ENCODE measurements around the gene ATP6V1F.

DNA sequence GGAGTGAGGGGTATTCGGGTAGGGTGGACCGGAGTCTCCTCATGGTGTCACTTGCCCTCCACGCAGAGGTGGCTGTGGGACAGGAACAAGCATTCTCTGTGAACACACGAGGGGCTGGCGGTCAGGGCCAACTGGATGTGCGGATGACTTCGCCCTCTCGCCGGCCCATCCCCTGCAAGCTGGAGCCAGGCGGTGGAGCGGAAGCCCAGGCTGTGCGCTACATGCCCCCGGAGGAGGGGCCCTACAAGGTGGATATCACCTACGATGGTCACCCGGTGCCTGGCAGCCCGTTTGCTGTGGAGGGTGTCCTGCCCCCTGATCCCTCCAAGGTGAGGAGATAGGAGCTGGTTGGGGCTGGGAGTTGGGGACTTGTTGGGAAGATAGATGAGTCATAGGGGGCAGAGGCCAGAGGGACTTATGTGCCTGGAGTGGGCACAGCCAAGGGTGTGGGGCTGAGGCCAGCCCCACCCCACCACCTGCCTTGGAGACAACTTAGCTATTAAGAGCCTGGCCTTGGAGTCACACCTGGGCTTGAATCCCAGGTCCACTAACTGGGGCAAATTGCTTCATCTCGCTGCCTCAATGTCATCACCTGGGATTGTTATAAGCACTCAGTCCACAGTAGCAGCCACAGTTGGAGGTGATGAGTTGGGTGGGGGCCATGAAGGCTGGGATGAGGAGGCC, 18.6 kb upstream of the ATP6V1F start:
- TF ChIP-seq, protein P1, sequence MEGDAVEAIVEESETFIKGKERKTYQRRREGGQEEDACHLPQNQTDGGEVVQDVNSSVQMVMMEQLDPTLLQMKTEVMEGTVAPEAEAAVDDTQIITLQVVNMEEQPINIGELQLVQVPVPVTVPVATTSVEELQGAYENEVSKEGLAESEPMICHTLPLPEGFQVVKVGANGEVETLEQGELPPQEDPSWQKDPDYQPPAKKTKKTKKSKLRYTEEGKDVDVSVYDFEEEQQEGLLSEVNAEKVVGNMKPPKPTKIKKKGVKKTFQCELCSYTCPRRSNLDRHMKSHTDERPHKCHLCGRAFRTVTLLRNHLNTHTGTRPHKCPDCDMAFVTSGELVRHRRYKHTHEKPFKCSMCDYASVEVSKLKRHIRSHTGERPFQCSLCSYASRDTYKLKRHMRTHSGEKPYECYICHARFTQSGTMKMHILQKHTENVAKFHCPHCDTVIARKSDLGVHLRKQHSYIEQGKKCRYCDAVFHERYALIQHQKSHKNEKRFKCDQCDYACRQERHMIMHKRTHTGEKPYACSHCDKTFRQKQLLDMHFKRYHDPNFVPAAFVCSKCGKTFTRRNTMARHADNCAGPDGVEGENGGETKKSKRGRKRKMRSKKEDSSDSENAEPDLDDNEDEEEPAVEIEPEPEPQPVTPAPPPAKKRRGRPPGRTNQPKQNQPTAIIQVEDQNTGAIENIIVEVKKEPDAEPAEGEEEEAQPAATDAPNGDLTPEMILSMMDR (IDR thresholded peaks at IDR 0.05; ENCODE audit: low read depth, low read length, poor library complexity, severe bottlenecking) = no peak
- no peak for TF ChIP-seq EZH2phosphoT487 (IDR thresholded peaks at IDR 0.05; ENCODE audit: borderline replicate concordance, low read length)
